ENCODE measurements around the gene YTHDC2.

The YTHDC2 gene

DNA sequence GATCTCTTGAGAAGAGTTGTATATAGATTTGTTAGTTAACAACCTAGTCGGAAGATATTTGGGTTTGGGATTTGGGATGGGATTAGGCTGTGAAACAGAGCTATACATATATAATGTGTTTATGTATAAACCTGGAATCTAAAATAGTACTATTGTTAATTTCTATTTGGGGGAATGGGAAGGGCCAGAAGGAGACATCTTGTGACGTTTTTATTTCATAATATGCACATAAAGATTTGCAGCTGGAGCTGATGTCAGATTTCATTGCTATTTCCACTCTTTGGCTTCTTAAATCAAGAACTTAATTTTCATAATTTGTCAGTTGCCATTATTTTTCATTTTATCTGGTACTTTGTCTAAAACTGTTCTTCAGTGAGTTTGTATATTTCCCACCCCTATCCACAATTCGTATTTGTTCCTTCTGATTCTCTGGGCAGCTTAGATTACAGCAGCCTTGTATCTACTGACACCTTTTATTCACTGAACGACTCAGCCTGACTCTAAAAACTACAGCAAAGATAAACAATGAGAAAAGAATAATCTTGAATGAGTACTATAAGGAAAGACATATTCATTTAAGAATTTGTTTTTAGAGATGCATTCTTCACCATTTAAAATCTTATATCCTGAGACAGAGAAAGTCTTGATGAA, 86.9 kb downstream of the YTHDC2 start:
- in situ Hi-C loops (cut with HindIII; ENCODE audit: low sequenced_read_pairs) = loop anchor here (5.0 kb wide), 1 partner anchor 263 kb away; no protein-coding TSS in a partner anchor

GRCh38 chr5:113601423-113601822, 87.9 kb downstream of the YTHDC2 start:
- in situ Hi-C loops (cut with HindIII; ENCODE audit: low sequenced_read_pairs) = loop anchor here (5.0 kb wide), 1 partner anchor 264 kb away; no protein-coding TSS in a partner anchor

DNA sequence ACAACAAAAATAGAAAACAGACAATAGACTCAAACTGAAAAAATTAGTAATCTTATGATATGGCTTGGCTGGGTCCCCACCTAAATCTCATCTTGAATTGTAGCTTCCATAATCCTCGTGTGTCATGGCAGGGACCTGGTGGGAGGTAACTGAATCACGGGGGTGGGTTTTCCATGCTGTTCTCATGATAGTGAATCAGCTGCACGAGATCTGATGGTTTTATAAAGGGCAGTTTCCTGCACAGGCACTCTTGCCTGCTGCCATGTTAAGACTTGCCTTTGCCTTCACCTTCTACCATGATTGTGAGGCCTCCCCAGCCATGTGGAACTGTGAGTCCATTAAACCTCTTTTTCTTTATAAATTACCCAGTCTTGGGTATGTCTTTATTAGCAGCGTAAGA, 89.8 kb downstream of the YTHDC2 start:
- in situ Hi-C loops (cut with HindIII; ENCODE audit: low sequenced_read_pairs) = loop anchor here (5.0 kb wide), 1 partner anchor 266 kb away; no protein-coding TSS in a partner anchor

GRCh38 chr5:113606298-113607134, 93.0 kb downstream of the YTHDC2 start:
- in situ Hi-C loops (cut with HindIII; ENCODE audit: low sequenced_read_pairs) = no loop called here

GRCh38 chr5:113607361-113607760, 93.9 kb downstream of the YTHDC2 start:
- in situ Hi-C loops (cut with HindIII; ENCODE audit: low sequenced_read_pairs) = no loop called here

DNA sequence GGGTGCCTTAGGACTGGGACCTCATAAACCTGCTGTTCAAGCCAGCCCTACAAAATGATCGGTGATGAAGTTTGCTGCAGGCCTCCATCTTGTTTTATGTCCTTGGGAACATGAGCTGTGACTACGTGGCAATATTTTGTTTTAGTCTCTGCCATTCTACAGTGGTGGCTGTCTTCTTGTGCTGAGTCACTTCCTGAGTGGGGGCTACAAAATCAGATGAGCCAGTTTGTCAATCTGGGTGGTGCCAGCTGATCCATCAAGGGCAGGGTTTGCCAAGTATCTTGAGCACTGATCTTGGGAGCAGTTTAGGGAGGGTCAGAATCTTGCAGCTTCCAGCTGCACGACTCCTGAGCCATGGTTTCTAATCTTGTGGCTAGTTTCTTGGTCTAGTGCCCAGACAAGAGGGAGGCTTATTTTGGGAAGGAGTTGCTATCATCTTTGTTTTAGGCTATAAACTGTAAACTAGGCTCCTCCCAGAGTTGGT, 94.7 kb downstream of the YTHDC2 start:
- in situ Hi-C loops (cut with HindIII; ENCODE audit: low sequenced_read_pairs) = no loop called here

GRCh38 chr5:113612060-113612496, 98.6 kb downstream of the YTHDC2 start:
- in situ Hi-C loops (cut with HindIII; ENCODE audit: low sequenced_read_pairs) = no loop called here

GRCh38 chr5:113614191-113614590, 100.7 kb downstream of the YTHDC2 start:
- in situ Hi-C loops (cut with HindIII; ENCODE audit: low sequenced_read_pairs) = no loop called here

DNA sequence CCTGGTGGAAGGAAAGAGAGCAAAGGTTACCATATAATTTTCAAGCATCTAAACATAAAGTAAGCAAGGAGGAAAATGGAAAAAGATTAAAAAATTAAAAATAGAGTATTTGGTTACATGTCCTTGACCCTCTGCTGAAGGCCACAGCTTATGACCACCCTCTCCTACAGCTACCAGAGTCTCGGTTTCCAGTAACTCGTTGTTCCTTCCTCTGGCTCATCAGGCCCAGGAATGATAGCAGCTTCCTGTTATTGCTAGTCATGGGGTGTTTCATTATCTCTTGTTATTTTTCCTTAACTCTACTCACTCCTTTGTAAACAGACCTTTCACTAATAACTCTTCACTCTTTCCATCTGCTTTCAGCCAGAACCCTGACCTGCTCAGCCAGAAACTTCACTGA, 102.2 kb downstream of the YTHDC2 start:
- in situ Hi-C loops (cut with HindIII; ENCODE audit: low sequenced_read_pairs) = no loop called here

DNA sequence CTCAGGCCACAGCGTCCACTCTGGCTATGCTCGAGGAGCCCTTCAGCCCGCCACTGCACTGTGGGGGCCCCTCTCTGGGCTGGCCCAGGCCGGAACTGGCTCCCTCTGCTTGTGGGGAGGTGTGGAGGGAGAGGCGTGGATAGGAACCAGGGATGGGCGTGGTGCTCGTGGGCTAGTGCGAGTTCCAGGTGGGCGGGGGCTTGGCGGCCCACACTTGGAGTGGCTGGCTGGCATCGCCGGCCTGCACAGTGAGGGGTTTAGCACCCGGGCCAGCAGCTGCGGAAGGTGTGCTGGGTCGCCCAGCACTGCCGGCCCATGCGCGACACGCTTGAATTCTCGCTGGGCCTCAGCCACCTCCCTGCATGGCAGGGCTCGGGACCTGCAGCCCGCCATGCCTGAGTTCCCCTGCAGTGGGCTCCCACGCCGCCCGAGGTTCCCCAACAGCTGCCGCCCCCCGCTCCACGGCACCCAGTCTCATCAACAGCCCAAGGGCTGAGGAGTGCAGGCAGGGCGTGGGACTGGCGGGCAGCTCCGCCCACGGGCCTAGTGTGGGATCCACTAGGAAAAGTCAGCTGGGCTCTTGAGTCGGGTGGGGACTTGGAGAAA, 103.8 kb downstream of the YTHDC2 start:
- in situ Hi-C loops (cut with HindIII; ENCODE audit: low sequenced_read_pairs) = no loop called here

GRCh38 chr5:113632996-113633395, 119.5 kb downstream of the YTHDC2 start:
- in situ Hi-C loops (cut with HindIII; ENCODE audit: low sequenced_read_pairs) = no loop called here

- in situ Hi-C loops (cut with HindIII; ENCODE audit: low sequenced_read_pairs) = no loop called here
These were observed 121.5 kb downstream of the YTHDC2 start for GRCh38 chr5:113634957-113635356.

DNA sequence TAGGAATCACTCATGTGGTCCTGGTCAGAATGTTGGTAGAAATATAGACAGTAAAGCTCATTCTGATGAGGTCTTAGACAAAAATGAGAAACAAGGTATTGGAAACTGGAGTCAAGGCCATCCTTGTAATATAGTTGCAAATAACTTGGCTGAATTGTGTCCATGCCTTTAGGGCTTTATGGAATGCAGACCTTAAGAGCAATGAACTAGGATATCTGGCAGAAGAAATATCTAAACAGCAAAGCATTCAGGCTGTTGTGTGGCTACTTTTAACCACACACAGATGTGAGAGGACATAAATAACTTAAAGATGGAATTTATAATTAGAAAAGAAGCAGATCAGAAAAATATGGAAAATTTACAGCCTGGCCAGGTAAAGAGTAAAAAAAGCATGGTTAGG, 128.2 kb downstream of the YTHDC2 start:
- in situ Hi-C loops (cut with HindIII; ENCODE audit: low sequenced_read_pairs) = no loop called here
